NCI-H1105 (cell line): Measurements from ENCODE around the gene EFR3B.

Source experiments
- DNase-seq: peaks from one replicate; lab custom pipeline; 2025; lab: John Stamatoyannopoulos, UW

Gene EFR3B

GRCh38 chr2:25035537-25036220 lies 6.2 kb upstream of the EFR3B start:
- DNase-seq: no peak

DNA sequence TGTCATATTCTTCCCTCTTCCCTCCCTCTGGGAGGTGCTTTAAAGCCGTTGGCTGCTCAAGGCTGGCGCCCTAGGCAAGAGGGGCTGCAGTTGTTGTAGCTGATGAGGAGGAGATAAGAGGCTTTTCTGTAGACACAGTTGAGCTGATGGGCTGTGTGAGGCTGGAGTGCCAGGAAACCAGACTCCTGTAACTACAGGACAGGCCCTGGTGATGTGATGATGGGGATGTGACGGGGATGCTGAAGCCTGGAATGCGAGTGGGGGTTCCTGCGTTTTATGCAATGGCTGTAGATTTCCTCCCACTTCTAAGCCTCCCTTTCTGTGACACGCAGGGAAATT lies 5.7 kb upstream of the EFR3B start:
- DNase-seq: no peak

DNA sequence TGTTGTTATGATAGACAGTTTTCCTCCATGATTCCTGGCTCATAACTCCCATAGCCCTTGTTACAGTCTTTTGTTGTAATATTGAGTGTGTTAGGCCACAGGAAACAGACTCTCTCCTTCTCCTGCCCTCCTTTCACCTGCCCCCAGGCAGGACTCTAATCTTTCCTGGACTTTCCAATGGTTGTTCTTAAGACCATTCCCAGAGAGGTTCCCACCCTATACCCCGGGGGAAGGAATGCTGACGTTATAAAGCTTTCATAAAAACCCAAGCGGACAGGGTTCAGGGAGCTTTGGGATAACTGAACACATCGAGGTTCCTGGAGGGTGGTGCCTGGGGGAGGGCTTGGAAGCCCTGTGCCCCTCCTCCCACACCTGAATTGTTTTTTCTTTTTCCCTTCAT lies 2.8 kb upstream of the EFR3B start:
- no peak for DNase-seq

DNA sequence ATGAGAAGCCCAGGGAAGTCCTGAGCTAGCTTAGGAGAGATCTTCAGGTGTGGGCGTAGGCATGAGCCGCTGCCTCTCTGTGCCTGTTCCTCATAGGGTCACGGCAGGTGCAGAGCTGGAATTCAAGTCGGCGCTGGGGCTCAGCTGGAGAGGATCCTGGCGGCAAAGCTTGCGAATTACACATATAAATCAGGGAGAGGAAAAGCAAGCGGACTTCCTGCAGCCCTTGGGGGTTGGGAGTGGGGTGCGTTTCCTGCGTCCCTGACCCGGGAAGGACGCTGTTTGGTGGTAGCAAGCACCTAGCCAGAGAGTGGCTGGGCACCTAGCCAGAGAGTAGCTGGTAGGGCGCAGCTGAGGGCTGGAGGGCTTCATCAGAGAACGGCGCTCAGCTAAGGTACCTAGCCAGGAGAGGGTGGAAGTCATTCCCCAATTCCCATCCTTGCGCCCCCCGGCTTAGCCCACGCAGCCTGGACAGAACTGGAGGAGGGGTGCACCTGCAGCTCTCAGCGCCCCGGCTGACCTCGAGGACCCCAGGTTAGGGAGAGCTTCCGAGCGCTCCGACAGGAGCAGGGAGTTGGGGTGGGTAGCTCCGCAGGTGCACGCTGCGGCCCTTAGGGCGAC lies 459 bp upstream of the EFR3B start:
- peak; percentile 83 for DNase-seq

GRCh38 chr2:25042321-25043240 lies 705 bp downstream of the EFR3B start:
- DNase-seq: peak; percentile 47

DNA sequence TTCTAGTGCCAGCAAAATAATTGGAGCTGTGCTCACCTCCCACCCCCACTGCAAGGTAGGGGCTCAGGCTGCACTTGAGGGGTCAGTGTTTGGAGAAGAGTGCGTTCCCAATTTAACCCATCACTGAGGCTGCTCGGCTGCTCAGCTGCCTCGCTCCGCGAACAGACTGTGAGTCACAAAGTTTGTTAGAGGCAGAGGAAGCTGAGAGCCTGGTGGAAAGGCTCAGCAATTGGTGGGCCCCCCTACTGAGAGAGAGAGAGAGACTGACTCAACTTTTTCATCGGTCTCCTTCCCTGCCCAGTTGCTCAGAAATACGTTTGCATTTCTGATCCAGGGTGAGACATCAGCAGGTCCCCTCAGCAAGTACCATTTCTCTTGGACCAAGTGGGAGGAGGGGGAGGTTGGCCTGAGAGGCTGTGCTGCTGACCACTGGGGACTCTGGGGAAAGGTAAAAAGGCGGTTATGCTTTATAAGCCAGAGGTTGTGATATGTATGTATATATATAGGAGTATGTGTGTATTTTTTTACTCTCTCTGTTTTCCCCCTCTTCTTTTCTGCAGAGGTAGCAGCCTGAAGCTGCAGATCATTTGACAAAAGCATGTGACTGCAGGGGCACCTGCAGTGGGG lies 1.5 kb downstream of the EFR3B start:
- no peak for DNase-seq

DNA sequence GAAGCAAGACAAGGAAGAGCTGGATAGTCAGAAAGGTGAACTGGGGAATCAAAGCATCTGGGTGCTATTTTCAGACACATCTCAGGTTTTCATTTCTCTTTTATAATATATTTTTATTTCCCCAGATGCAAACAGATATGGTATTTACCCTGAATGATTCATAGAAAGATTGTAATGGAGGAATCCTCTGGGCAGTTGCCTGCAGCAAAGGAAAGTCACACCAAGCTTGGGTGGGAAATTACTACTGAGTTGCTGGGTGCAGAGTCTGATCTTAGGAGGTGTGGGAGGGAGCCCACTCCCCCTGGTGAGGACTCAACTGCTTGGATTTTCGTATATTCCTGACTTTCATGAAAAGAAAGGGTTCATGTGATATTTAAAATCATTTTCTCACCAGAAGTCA lies 2.1 kb downstream of the EFR3B start:
- DNase-seq: no peak

GRCh38 chr2:25044990-25045389 lies 3.1 kb downstream of the EFR3B start:
- no peak for DNase-seq

DNA sequence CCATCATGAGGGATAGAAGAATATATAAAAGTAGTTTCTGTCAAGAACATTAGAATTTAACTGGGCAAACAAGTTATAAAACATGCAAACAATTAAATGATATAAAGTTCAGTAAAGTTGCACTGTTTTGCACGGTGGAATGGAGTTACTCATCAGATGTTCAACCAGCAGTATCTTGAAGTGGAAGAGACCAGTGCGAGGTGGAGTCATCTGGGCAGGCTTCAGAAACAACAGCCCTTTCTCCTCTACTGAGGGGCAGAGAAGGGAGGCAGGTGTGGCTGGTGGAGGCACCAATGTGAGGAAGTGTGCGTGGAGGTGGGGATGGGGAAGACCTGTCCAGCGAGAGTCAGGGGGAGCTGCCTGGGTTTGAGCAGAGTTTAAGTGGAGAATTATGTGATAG lies 7.5 kb downstream of the EFR3B start:
- DNase-seq: no peak

- no peak for DNase-seq
Measured at GRCh38 chr2:25050128-25050527, 8.3 kb downstream of the EFR3B start.

DNA sequence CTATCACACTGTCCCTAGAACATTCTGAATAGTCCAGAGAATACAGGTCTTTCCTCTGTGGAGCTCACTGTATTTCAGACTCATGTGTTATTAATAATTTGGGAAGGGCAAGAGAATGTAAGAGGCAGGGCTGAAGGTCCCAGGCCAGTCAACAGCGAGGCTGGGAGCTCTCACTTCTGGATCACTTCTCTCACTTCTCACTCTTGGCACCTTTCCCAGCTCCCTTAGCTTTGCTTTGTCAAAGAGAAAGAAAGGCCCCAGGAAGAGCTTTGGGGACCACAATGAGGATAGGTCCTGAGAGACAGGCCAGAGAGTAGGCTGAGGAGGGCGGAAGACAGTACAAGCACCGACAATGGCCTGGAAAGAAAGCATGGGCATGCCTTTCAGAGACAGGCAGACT lies 11.2 kb downstream of the EFR3B start:
- DNase-seq: no peak

DNA sequence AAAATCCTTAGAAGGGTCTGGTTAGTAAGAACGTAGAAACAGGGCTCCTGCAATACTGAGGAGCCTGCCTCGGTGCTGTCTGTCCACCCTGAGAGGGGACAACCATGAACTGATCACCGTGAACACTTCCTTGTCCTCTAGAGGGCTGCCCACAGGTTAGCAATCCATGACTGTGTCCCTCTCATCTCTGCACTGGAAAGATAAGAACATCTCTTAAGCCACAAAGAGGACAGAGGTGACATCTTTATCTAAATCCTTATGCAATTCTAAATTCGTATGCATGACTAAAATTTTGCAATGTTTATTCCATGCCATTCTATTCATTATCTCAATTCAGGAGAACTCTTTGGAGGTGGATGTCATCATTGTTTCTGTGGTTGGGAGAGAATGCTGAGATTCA lies 12.8 kb downstream of the EFR3B start:
- DNase-seq: no peak

GRCh38 chr2:25055376-25055920 lies 13.6 kb downstream of the EFR3B start:
- DNase-seq: no peak

DNA sequence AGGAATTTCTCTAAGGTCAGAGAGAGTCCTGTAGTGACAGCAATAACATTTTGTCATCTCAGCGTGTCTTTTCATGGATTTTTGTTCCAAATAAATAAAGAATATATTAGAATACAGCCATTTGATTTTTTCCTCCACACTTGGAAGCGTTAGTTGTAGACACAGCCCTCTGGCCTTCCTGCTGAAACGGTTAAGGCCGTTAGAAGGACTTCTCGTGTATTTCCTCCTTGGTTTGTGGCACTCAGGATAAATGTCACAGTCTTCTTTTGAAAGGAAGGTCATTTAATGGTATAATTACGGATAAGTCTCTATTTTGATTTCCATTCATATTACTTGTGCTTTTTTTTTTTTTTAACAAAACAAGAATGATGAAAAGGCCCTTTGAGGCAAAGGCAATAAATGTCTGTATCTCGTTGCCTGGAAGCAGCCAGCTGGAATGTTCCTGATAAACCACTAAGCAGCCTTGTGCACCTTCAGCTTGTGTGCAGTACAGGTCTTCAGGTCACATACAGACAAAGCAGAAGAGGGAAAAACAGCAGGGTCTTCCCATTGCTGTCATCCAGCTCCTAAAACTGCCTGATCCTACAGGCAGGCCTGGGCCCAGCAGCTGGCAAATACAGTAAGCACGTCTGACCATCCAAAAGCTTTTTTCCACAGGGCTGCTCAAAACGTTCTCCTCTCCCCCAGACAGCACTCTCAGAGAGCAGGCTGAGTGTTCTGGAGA lies 14.4 kb downstream of the EFR3B start:
- DNase-seq: no peak

DNA sequence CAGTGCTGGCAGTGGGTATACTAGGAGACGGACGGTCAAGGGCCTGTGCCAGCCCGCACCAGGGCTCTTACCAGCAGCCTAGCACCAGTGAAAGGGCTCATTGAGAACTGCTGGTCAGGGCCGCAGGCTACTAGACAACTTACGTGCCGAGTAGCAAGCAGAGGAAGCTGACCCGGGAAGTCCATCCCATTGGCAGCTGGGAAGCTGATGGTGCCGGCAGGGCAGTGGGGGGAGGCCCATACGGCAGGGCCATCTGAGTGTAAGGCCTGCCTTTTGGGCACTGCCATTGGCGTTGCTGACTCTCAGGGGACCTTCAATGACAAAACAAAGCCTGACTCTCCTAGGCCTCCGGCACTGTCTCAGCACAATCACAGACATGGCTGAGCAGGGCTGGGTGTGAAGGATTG lies 20.6 kb downstream of the EFR3B start:
- no peak for DNase-seq

- no peak for DNase-seq
Measured at GRCh38 chr2:25063876-25064660, 22.2 kb downstream of the EFR3B start.

- no peak for DNase-seq
Measured at GRCh38 chr2:25065768-25066167, 23.9 kb downstream of the EFR3B start.

DNA sequence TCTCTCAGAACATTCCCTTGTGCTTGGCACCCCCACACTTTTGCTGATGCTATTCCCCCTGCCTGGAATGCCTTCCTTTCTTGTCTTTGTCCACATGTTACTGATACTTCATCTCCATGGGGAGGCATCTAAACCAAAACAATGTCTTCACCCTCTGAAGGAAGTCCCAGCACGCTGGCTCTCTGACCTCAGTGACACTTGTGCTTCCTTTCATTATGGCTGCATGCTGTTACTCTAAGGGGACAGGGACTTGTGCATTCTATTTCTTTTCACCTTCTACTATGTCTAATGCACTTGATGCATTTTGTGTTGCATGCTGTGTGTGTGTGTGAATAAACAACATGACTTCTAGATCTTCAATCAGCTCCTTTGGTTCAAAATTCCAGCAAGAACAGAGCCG lies 24.6 kb downstream of the EFR3B start:
- no peak for DNase-seq

DNA sequence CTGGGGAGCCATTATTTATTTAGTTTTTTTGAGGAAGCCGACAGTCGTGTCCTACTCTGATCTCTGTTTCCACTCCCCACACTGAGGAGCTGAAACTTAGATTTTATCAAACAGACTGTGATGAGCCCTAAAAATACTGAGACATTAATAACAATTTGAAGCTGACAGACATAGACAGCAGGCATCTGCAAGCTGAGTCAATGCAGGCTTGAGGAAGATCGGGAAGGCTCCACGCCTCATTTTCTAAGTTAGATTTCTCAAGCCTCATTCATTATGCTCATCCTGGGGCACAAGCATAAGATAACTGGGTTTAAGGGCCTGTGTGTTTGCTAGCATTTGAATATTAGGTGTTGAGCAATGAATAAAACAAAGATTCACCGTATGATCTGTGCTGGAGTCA lies 26.3 kb downstream of the EFR3B start:
- DNase-seq: no peak

GRCh38 chr2:25071966-25072365 lies 30.1 kb downstream of the EFR3B start:
- no peak for DNase-seq

- DNase-seq: no peak
Measured at GRCh38 chr2:25072606-25073005, 30.7 kb downstream of the EFR3B start.
